Naive thymus-derived CD8-positive, alpha-beta T cell (primary cell): ENCODE results near the gene MRTO4. TPM values are rescaled to one million over a fixed set of nuclear protein-coding genes. Genes with fewer than 3 reads are reported as not detected.
A peak's percentile ranks its signal among the peaks of the same experiment; 100 is the strongest.
"Not testable (repeated sequence)": the region's sequence is repeated elsewhere in the genome, so short reads cannot be mapped to it uniquely, and the experiment has no call there.

ENCODE experiments used
- ATAC-seq, 2 donors: fragments of 150-1000 bp; cut with Tn5 transposase in 1 of 2; sonication (Bioruptor Pico), chemical (Tn5 transposase) in 1 of 2; 1 replicate in 1 of 2; 2 replicates in 1 of 2; pipeline ENCODE4 v1.10.0; 2021; ENCODE audit warnings: mild to moderate bottlenecking in 2 of 2, moderate library complexity in 2 of 2
- POLR2A ChIA-PET: fragments of 350-600 bp; sonication (Branson Sonifier 250); formaldehyde crosslinking; loops from one replicate; lab custom pipeline; 2021; ENCODE audit warnings: antibody characterized with exemption; lab: Charles Lee
- DNase-seq, 10 donors: peaks; one replicate each; pipeline versions ENCODE4 v3.0.0 to v3.0.0-alpha.2; 2020 to 2022
- H3K27ac Mint-ChIP-seq, 10 donors: one replicate each; pipeline ENCODE4 v1.8.0; 2020 to 2022; ENCODE audit warnings: mild to moderate bottlenecking in 10 of 10, mixed read lengths in 10 of 10, moderate library complexity in 4 of 10, inconsistent platforms in 1 of 10
- H3K27me3 Mint-ChIP-seq, 5 donors: one replicate each; pipeline ENCODE4 v1.8.0; 2021 to 2022; ENCODE audit warnings: mixed read lengths in 5 of 5
- H3K36me3 Mint-ChIP-seq, 3 donors: one replicate each; pipeline ENCODE4 v1.8.0; 2020 to 2022; ENCODE audit warnings: mixed read lengths in 3 of 3, mild to moderate bottlenecking in 2 of 3, inconsistent platforms in 1 of 3
- H3K4me1 Mint-ChIP-seq, 4 donors: one replicate each; pipeline ENCODE4 v1.8.0; 2021 to 2022; ENCODE audit warnings: mixed read lengths in 4 of 4
- H3K4me3 Mint-ChIP-seq, 10 donors: one replicate each; pipeline ENCODE4 v1.8.0; 2020 to 2022; ENCODE audit warnings: mild to moderate bottlenecking in 10 of 10, mixed read lengths in 10 of 10, moderate library complexity in 6 of 10, inconsistent platforms in 1 of 10
- H3K9me3 Mint-ChIP-seq, 9 donors: one replicate each; pipeline ENCODE4 v1.8.0; 2020 to 2022; ENCODE audit warnings: mixed read lengths in 9 of 9, mild to moderate bottlenecking in 3 of 9, inconsistent platforms in 1 of 9, moderate library complexity in 1 of 9
- polyA plus RNA-seq, 3 donors: library from polyadenylated mRNA; unstranded; fragments of 300-500 nt; fragmentation: Illumina TruSeq; gene quantifications; one replicate each; pipeline ENCODE4 v1.2.3, GENCODE V29; 2021
- total RNA-seq, 8 experiments: library from RNA in 2 of 8; stranded (reverse) in 2 of 8; gene quantifications; one replicate each; pipeline ENCODE4 v1.2.3 and lab custom pipeline; 2021 to 2026

The MRTO4 gene
- total and polyA plus RNA-seq, 5 experiments from 2014 or later: 24.7 to 38.0 (median 34.7) TPM

DNA sequence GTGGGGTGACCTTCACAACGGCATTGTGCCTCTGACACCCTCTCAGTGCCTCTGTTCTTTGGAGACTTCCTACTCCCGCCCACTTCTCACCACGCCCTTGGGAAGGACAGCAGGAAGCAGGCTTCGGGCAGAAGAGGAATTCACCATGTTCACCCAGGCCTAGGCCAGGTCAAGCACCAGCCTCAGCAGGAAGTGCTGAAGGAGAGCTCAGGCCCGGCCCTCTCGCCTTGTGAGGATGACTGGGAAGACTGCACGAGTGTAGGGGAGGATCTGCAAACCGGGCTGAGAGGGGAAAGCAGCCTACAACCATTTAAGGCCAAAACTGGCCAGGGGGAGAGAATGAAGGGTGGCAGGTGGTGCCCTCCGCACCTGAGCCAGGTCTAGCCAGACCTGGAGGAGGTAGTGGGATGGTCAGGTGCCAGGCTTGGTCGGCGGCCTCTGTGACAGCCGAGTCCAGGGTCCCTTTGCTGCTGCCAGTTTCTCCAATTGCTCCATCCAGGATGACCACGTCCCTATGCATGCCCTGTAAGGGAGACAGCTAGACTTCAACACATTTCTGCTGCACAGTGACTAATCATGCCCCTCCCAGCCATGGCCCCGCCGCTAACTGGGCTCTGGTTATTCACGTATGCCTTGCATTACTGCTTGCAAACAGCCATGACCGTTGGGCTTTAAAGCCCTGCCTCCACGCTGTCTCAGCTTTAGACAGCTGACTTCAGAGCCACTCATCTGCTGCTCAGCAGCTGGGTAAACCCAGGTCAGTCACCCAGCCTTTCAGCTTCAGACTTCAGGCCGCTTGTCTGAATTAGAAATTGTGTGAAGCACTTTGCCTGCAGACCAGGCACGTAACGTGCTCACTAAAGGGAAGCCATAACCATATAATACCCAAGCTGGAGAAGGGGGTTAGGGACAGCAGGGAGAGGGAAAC is 8.9 kb downstream of the MRTO4 start:
- DNase-seq: no peak
- H3K4me1 Mint-ChIP-seq: peaks cover 0 to 3% (median 2%) of the 10 kb centered on the region in 4 donors
- no peak for ATAC-seq
- no peak overlapping the region for H3K27ac Mint-ChIP-seq
- no peaks in the 10 kb centered on the region for H3K9me3 Mint-ChIP-seq
- no peak overlapping the region for H3K4me3 Mint-ChIP-seq
- H3K36me3 Mint-ChIP-seq: peaks cover 0 to 49% (median 4%) of the 10 kb centered on the region in 3 donors
- POLR2A ChIA-PET: interaction anchor here (0.6 kb wide), 1 partner anchor 27 kb away, joined by 4 read pairs; no protein-coding TSS in a partner anchor
- no peaks in the 10 kb centered on the region for H3K27me3 Mint-ChIP-seq

DNA sequence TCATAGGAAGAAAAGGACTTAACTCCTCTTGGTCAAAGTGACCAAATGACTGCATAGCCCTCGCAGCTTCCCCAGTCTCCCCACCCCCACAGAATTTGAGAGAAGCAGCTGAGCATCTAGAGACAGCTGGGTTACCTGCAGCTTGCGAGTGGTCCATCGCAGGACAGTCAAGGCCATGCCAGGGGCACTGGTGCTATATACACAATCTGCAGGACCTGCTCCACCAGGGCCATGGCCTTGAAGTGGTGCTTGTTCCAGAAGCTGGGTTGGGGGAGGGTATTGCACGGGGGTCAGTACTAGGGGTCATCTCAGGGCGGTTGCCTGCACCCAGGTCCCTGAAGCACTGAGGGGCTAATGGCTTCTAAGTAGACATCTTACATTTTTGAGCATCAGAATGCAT is 10.4 kb downstream of the MRTO4 start:
- peak overlapping the region in 1 of 10 donors; percentile 66 for H3K27ac Mint-ChIP-seq
- DNase-seq: no peak
- POLR2A ChIA-PET: no interaction called here
- peaks cover 0 to 1% (median under 1%) of the 10 kb centered on the region in 4 donors for H3K4me1 Mint-ChIP-seq
- H3K36me3 Mint-ChIP-seq: peaks cover 0 to 35% (median 3%) of the 10 kb centered on the region in 3 donors
- H3K27me3 Mint-ChIP-seq: no peaks in the 10 kb centered on the region
- H3K9me3 Mint-ChIP-seq: no peaks in the 10 kb centered on the region
- H3K4me3 Mint-ChIP-seq: no peak overlapping the region
- ATAC-seq: no peak

DNA sequence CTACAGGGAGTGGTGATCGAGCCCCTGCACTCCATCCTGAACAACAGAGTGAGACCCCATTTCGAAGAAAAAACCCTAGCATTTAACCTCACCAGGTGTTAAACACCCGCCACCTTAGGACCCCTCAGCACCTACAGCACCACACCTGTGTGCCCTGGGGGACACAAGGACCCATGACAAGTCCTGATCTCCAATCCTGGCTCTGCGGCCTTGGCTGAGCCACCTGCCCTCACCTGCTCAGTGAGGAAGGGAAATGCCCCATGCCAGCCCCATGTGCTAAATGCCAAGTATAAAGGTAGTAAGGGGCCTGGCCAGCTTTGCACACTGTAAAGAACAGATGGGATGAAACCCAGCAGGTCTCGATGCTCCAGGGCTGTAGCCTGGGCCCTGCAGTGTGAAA is 11.1 kb downstream of the MRTO4 start:
- H3K4me1 Mint-ChIP-seq: no peaks in the 10 kb centered on the region
- POLR2A ChIA-PET: no interaction called here
- peak overlapping the region in 2 of 10 donors; percentile 59 to 66 for H3K27ac Mint-ChIP-seq
- no peak for DNase-seq
- peaks cover 0 to 28% (median 0%) of the 10 kb centered on the region in 3 donors for H3K36me3 Mint-ChIP-seq
- H3K27me3 Mint-ChIP-seq: no peaks in the 10 kb centered on the region
- no peaks in the 10 kb centered on the region for H3K9me3 Mint-ChIP-seq
- no peak overlapping the region for H3K4me3 Mint-ChIP-seq
- ATAC-seq: no peak

DNA sequence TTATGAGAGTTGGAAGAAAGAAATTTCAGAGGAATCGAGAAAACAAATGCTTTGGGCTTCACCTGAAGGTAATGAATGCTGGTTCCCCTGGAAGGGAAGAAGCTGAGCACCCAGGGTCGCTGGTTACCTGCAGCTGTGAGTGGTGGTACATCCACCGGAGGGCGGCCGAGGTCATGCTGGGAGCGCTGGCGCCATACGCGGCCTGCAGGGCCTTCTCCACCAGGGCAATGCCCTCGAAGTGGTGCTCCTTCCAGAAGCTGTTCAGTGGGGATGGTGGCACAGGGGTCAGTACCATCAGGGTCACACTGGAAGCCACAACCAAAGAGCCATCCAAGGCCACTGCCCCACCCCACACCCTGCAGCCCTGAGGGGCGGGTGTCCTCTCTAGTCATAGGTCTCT is 16.8 kb downstream of the MRTO4 start:
- Mint-ChIP-seq H3K4me3 (no peak overlapping the region), H3K27me3 (peaks cover 9 to 15% (median 12%) of the 10 kb centered on the region in 5 donors), H3K36me3 (peaks cover 0 to 5% (median 0%) of the 10 kb centered on the region in 3 donors), H3K4me1 (peaks cover 0 to 6% (median 2%) of the 10 kb centered on the region in 4 donors), H3K27ac (no peak overlapping the region), H3K9me3 (peaks cover 0 to 6% (median 0%) of the 10 kb centered on the region in 9 donors)
- POLR2A ChIA-PET: no interaction called here
- DNase-seq (no peak), ATAC-seq (no peak)

DNA sequence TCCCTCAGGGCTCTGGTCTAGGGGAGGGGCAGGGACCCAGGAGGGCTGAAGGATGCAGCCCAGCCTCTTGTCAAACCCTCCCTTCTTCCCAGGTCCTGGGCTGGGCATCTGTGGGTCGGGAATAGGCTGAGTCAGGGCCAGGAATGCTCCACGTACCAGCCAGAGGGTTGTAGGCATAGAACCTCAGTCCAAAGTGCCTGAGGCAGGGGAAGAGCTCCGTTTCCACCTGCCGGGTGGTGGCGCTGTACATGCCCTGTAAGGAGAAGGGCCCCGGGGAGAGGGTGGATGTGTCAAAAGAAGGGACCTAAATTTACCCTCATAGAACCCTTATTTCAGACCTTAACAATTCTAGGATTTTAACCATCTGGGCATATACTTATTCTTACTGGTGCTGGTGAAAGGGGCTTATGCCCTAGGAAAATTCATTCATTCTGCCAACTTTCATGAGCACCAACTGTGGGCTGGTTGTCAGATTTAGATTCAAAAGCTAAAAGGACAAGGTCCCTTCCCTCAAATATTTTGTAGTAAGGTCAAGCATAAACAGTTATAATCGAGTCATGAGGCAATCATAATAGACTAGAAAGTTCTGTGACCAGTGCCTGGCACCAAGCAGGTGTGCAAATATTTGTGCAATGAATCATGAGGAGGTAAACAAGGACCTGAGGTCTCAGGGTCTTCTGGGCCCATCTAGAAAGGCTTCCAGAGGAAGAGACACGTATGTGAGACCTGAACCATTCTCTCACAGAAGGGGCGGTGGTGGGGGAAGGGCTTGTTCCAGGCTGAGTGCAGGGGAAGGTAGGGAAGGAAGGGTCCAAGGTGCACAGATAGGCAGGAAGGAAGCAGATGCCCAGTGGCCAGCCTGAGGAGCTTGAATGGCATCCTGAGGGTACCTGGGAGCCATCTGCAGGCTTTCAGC is 18.1 kb downstream of the MRTO4 start:
- H3K27ac Mint-ChIP-seq, H3K4me3 Mint-ChIP-seq, DNase-seq, ATAC-seq, H3K4me1 Mint-ChIP-seq, H3K36me3 Mint-ChIP-seq, POLR2A ChIA-PET: not testable (repeated sequence)
- H3K9me3 Mint-ChIP-seq: peaks cover 0 to 10% (median 0%) of the 10 kb centered on the region in 9 donors
- H3K27me3 Mint-ChIP-seq: peaks cover 13 to 24% (median 18%) of the 10 kb centered on the region in 5 donors

DNA sequence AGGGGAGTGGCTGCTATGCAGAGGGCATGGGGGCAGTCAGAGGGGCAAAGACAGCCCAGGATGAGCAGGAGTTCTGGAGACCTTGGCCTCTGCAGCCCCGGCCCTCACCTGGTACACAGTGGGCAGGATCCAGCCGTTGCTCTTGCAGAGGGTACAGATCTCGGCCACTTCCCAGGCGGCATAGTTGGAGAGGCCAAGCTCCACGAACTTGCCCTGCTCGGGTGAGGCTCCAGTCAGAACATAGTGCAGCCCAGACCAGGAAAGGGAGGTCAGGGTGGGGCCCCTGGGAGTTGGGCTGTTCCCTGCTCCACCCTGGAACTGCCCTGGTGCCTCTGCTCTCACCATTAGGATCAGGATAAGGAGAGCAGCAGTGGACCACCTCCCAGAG is 18.7 kb downstream of the MRTO4 start:
- DNase-seq, H3K4me1 Mint-ChIP-seq, H3K4me3 Mint-ChIP-seq, H3K27ac Mint-ChIP-seq, POLR2A ChIA-PET, ATAC-seq: not testable (repeated sequence)
- peaks cover 13 to 27% (median 18%) of the 10 kb centered on the region in 5 donors for H3K27me3 Mint-ChIP-seq
- peaks cover 3 to 11% (median 4%) of the 10 kb centered on the region in 3 donors for H3K36me3 Mint-ChIP-seq
- peaks cover 0 to 17% (median under 1%) of the 10 kb centered on the region in 9 donors for H3K9me3 Mint-ChIP-seq

DNA sequence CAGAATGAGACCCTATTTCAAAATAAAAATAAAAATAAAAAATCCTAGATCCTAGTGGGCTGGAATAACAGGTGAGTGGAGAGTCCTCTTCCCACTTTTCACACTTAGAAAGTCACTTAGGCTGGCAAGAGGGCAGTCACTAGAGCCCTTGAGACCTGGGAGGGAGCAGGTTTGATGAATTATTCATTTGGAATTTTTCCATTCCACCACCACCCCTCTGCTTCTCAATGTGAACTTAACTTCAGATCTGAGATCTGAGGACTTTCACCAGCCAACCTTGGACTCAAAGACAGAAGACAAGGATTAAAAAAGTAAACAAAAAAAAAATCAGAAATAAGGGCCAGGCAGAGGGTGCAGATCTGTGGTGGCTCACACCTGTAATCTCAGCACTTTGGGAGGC is 20.5 kb downstream of the MRTO4 start:
- H3K27me3 Mint-ChIP-seq: peaks cover 13 to 27% (median 18%) of the 10 kb centered on the region in 5 donors
- ATAC-seq (no peak), DNase-seq (no peak)
- H3K4me3 Mint-ChIP-seq: no peak overlapping the region
- POLR2A ChIA-PET: interaction anchor here (0.6 kb wide), 1 partner anchor 562 kb away, joined by 4 read pairs; no protein-coding TSS in a partner anchor
- H3K27ac Mint-ChIP-seq: peak overlapping the region in 1 of 10 donors; percentile 49
- H3K9me3 Mint-ChIP-seq: peaks cover 0 to 24% (median 5%) of the 10 kb centered on the region in 9 donors
- H3K4me1 Mint-ChIP-seq: peaks cover 0 to 9% (median 5%) of the 10 kb centered on the region in 4 donors
- H3K36me3 Mint-ChIP-seq: peaks cover 3 to 16% (median 6%) of the 10 kb centered on the region in 3 donors

DNA sequence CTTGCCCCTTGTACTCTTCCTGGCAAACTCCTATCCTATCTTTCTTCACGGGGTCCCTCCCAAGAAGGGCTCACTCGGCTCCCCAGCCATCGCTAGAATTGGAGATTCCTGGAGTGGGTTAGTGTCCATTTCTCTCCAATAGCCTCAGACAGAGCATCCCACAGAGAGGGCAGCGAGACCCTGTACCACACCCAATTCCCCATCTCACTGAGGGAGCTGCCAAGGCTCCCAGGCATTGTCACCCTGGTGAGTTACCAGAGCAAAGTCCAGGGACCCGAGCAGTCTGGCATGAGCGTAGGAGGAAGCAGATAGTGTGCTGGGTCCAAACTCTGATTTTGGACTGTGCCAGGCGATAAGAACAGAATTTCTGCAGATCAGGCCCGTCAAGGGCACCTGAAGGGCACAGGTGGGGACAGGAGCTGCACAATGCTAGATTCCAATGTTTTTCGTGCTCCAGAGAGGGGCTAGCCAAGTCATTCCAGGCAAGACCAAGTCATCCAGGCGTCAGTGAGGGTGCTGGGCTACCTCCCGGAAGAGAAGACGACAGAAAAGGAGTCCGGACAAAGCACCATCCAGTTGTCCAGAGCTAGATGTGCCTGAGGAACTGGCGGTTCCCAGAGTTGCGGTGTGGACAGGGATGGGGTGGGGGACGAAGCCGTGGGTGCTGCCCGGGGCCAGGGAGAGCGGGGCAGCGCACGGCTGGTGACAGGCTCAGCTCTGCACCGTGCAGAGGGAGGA is 21.7 kb downstream of the MRTO4 start:
- Mint-ChIP-seq H3K9me3 (peaks cover 0 to 28% (median 5%) of the 10 kb centered on the region in 9 donors), H3K36me3 (peaks cover 3 to 16% (median 6%) of the 10 kb centered on the region in 3 donors), H3K27me3 (peaks cover 13 to 27% (median 18%) of the 10 kb centered on the region in 5 donors), H3K27ac (peak overlapping the region in 3 of 10 donors; percentile 21 to 54 (median 22)), H3K4me1 (peaks cover 0 to 9% (median 5%) of the 10 kb centered on the region in 4 donors), H3K4me3 (peak overlapping the region in 5 of 10 donors; percentile 10 to 63 (median 40))
- POLR2A ChIA-PET: no interaction called here
- ATAC-seq (no peak), DNase-seq (no peak)

DNA sequence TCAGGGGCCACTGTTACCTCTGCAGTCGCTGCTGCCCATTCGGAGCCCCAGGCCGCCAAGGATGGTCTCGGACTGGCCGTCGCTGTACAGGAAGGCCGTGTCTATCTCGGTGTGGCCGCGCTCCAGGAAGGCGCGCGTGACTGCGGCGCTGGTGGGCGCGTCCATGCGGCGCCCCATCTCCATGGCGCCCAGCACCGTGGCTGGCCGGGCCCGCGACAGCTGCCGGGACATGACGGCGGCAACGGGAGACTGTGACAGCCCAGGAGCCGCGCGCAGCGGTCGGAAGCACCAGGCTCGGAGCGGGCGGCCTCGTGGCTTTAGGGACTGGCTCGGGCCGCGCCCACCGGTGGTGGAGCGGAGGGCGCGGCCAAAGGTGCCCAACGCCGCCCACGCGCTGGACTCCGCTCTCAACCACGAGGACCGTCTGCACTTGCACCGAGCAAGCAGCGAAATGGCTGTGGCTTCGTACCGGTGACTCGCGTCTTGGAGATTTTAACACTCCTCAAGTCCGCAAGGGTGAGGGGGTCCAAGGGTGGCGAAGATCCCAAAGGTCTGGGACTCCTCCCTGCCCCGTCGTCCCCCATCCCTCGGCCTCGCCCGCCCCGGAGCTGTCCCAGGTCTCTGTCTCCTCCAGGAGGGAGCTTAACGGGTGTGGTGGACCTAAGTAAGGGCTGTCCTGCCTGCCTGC is 22.4 kb downstream of the MRTO4 start:
- peak; percentile 65 to 79 for ATAC-seq

DNA sequence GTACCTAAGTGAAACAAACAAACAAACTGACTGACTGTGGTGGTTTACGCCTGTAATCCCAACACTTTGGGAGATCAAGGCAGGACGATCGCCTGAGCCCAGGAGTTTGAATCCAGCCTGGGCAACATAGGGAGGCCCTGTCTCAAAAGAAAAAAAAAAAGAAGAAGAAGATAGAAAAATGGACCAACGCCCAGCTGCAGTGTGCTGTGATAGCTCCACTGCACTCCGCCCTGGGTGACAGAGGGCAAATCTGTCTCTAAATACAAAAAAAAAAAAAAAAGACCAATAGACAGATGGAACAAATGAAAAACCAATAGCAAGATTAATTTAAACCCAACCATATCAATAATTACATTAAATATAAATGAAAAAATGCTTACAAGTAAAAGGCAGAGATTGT is 23.0 kb downstream of the MRTO4 start:
- H3K4me1 Mint-ChIP-seq: peaks cover 0 to 9% (median 5%) of the 10 kb centered on the region in 4 donors
- no peak for ATAC-seq
- peaks cover 13 to 27% (median 18%) of the 10 kb centered on the region in 5 donors for H3K27me3 Mint-ChIP-seq
- H3K4me3 Mint-ChIP-seq: peak overlapping the region in 1 of 10 donors; percentile 11
- no peak for DNase-seq
- H3K36me3 Mint-ChIP-seq: peaks cover 3 to 16% (median 6%) of the 10 kb centered on the region in 3 donors
- POLR2A ChIA-PET: no interaction called here
- peak overlapping the region in 1 of 10 donors; percentile 79 for H3K27ac Mint-ChIP-seq
- peaks cover 0 to 28% (median 5%) of the 10 kb centered on the region in 9 donors for H3K9me3 Mint-ChIP-seq

More for the DNA sequence above, 22.4 kb downstream of the MRTO4 start:
- Mint-ChIP-seq H3K9me3 (peaks cover 0 to 28% (median 5%) of the 10 kb centered on the region in 9 donors), H3K27ac (peak overlapping the region in 1 of 10 donors; percentile 79), H3K36me3 (peaks cover 3 to 16% (median 6%) of the 10 kb centered on the region in 3 donors), H3K27me3 (peaks cover 13 to 27% (median 18%) of the 10 kb centered on the region in 5 donors), H3K4me3 (peak overlapping the region in 2 of 10 donors; percentile 18 to 40)
- H3K4me1 Mint-ChIP-seq, DNase-seq, POLR2A ChIA-PET: not testable (repeated sequence)

DNA sequence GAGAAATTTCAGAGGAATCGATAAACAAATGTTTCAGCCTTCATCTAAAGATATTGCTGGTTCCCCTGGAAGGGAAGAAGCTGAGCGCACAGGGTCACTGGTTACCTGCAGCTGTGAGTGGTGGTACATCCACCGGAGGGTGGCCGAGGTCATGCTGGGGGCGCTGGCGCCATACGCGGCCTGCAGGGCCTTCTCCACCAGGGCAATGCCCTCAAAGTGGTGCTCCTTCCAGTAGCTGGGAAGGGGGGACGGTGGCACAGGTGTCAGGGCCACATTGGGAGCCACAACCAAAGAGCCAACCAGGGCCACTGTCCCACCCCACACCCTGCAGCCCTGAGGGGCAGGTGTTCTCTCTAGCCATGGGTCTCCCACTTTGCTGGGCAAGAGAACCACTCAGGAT is 32.3 kb downstream of the MRTO4 start:
- Mint-ChIP-seq H3K27ac (no peak overlapping the region), H3K4me3 (no peak overlapping the region), H3K4me1 (peaks cover 3 to 7% (median 3%) of the 10 kb centered on the region in 4 donors), H3K9me3 (peaks cover 0 to 3% (median 0%) of the 10 kb centered on the region in 9 donors), H3K27me3 (peaks cover 0 to 9% (median 2%) of the 10 kb centered on the region in 5 donors), H3K36me3 (peaks cover 0 to 2% (median 1%) of the 10 kb centered on the region in 3 donors)
- ATAC-seq: no peak
- DNase-seq: no peak
- POLR2A ChIA-PET: no interaction called here
